HepG2 (cell line): ENCODE results near the gene CARD16. TPM values are rescaled to one million over a fixed set of nuclear protein-coding genes. Genes with fewer than 3 reads are reported as not detected.

Experiments used
- ARID3A ChIP-seq: IDR thresholded peaks from 2 replicates; pipeline ENCODE4 v1.6.1; 2012; ENCODE audit warnings: low read depth, low read length, improper control_type of control experiment
- DMAP1 ChIP-seq: IDR thresholded peaks from 2 replicates; pipeline ENCODE4 v1.6.1; 2016
- FOXK2 ChIP-seq: fragments of 450-650 bp; IDR thresholded peaks from 2 replicates; pipeline ENCODE4 v1.6.1; 2016
- NR2F1 ChIP-seq, 2 experiments: fragments of 450-650 bp in 1 of 2; formaldehyde crosslinking in 1 of 2; IDR thresholded peaks; 2 replicates each; pipeline versions ENCODE4 v1.5.0 to v1.6.1; 2016 to 2020; ENCODE audit warnings: mild to moderate bottlenecking in 1 of 2, missing compliant biosample characterization in 1 of 2, missing genetic modification reagents in 1 of 2, moderate library complexity in 1 of 2
- PPARG ChIP-seq: conservative IDR thresholded peaks from 2 replicates; pipeline ENCODE4 v1.6.1; 2016; ENCODE audit warnings: missing biosample characterization, missing genetic modification reagents
- SIX1 ChIP-seq: sonication (generic); formaldehyde crosslinking; IDR thresholded peaks from 2 replicates; pipeline ENCODE4 v1.4.0; 2020; ENCODE audit warnings: missing genetic modification reagents, borderline replicate concordance
- SNAPC5 ChIP-seq: sonication (generic); formaldehyde crosslinking; IDR thresholded peaks from 2 replicates; pipeline ENCODE4 v1.8.1; 2023; ENCODE audit warnings: mild to moderate bottlenecking, missing genetic modification reagents, borderline replicate concordance
- SP5 ChIP-seq: IDR thresholded peaks from 2 replicates; pipeline ENCODE4 v1.6.1; 2016; ENCODE audit warnings: low read depth, borderline replicate concordance
- TBL1XR1 ChIP-seq: fragments of 150-350 bp; IDR thresholded peaks from 2 replicates; pipeline ENCODE4 v1.6.1; 2014; ENCODE audit warnings: borderline replicate concordance, low read length; ENCODE audit not compliant: partially characterized antibody
- THAP11 ChIP-seq: IDR thresholded peaks from 2 replicates; pipeline ENCODE4 v1.6.1; 2016; ENCODE audit warnings: missing biosample characterization, missing genetic modification reagents
- ZHX1 ChIP-seq: sonication (generic); formaldehyde crosslinking; IDR thresholded peaks from 2 replicates; pipeline ENCODE4 v1.8.1; 2022; ENCODE audit warnings: low read depth, mild to moderate bottlenecking, missing genetic modification reagents
- ZKSCAN8 ChIP-seq: IDR thresholded peaks from 2 replicates; pipeline ENCODE4 v1.6.1; 2016; ENCODE audit warnings: borderline replicate concordance, missing genetic modification reagents, missing compliant biosample characterization
- ZNF574 ChIP-seq: sonication (generic); formaldehyde crosslinking; IDR thresholded peaks from 2 replicates; pipeline ENCODE4 v1.4.0; 2020; ENCODE audit warnings: missing genetic modification reagents
- ZNF687 ChIP-seq: sonication (generic); formaldehyde crosslinking; IDR thresholded peaks from 2 replicates; pipeline ENCODE4 v1.5.1; 2020; ENCODE audit warnings: mild to moderate bottlenecking, missing genetic modification reagents, moderate library complexity
- polyA plus RNA-seq, 8 experiments: library from polyadenylated mRNA; depleted of rRNA in 3 of 8; stranded (reverse) in 7 of 8; unstranded in 1 of 8; fragments of >200 nt; fragmentation: Illumina TruSeq in 4 of 8; extraction: Trizol in 4 of 8; gene quantifications; 2 replicates each; pipeline versions ENCODE4 v1.2.1 to v1.2.3, GENCODE V29; 2011 to 2016; ENCODE audit warnings: low read depth in 4 of 8, missing spikeins in 1 of 8, mixed read lengths in 1 of 8; ENCODE audit not compliant: insufficient read depth in 1 of 8
- total RNA-seq, 5 experiments: library from RNA; depleted of rRNA; stranded (reverse); fragments of >200 nt; fragmentation: Illumina TruSeq; extraction: Trizol; gene quantifications; 2 replicates each; pipeline ENCODE4 v1.2.3, GENCODE V29; 2016; ENCODE audit warnings: low read depth in 1 of 5

Gene CARD16
- total and polyA plus RNA-seq, 2 of the 13 experiments (the other 11 are each of a cell fraction or from before 2014, with no cell fraction given): 0.34 TPM; not detected in 1

- peak; percentile 67 for TF ChIP-seq ZNF574 (CRISPR knock-in tag)
- peak; percentile 79 for TF ChIP-seq DMAP1
- TF ChIP-seq SIX1 (CRISPR knock-in tag): peak; percentile 65; the same call in 1 of the 2 replicates
- TF ChIP-seq ZNF687 (CRISPR knock-in tag): no peak
- TF ChIP-seq THAP11 (CRISPR knock-in tag): peak; percentile 61
- TF ChIP-seq ARID3A: peak; percentile 82; the same call in 1 of the 2 replicates
- TF ChIP-seq ZKSCAN8: peak; percentile 57; the same call in 1 of the 2 replicates
- TF ChIP-seq SP5 (CRISPR knock-in tag): peak; percentile 28; the same call in 1 of the 2 replicates
- peak; percentile 72; the same call in 1 of the 2 replicates for TF ChIP-seq PPARG (CRISPR knock-in tag)
- no peak for TF ChIP-seq SNAPC5 (CRISPR knock-in tag)
- peak; percentile 80 for TF ChIP-seq FOXK2
- TF ChIP-seq ZHX1: 0 out of 2 replicates have a peak, but pooled peaks have one; percentile 18
- peak in 1 of 2 experiments; percentile 33; a peak in 1 of 4 replicates for TF ChIP-seq NR2F1 (CRISPR knock-in tag; IDR thresholded peaks at IDR 0.05)
- peak; percentile 77 for TF ChIP-seq TBL1XR1
Measured at GRCh38 chr11:105046898-105047579, 1.9 kb upstream of the CARD16 start (continued).
